HuH-7 (cell line): ENCODE data around the gene SMPD3.

Experiments used
- DNase-seq: peaks from one replicate; pipeline ENCODE4 v3.0.0; 2011; ENCODE audit warnings: low spot score

SMPD3 gene

DNA sequence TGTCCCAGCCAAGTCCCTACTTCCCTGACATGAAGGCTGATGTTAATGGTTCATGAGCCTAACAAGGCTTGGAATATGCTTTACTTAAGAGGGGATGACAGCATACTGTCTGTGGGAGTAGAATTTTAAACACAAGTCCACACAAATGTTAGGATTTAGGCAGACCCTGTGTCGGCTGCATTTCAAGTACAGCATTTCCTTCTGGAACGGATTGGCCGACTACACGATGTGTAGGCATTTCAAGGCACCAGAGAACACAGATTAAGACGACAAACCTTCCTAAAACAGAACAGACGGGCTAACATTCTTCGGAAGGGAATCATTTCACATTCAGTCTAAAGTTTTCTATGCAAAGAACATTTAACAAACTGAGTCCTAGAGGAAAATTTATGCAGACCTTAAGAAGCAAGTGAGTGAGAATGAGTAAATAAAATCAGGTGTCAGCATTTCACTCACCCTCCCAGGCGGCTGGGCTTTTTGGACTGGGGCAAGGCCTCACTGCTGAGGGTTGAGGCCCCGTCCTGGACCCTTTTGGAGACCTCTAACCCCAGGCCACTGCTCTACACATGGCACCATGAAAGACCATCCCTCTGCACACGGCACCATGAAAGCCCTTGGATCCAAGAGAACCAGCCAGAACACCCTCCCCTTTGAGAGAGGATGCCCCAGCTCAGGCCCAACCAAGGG lies 67.5 kb downstream of the SMPD3 start:
- DNase-seq, result no peak

DNA sequence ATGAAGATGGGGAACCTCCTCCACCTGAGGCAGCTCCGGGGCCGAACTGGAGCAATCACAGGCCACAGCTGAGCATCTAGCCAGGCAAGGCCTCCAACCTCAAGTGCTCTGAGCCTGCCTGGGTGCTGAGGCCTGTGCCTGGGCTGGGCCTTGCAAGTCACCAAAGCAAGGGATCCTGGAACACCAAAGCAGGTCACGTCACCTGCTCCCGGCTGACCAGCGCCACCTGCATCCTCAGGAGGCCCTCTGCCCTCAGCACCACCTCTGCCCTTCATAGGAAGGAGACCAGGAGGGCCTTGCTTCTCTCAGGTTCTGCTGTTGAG lies 68.0 kb downstream of the SMPD3 start:
- no peak for DNase-seq

DNA sequence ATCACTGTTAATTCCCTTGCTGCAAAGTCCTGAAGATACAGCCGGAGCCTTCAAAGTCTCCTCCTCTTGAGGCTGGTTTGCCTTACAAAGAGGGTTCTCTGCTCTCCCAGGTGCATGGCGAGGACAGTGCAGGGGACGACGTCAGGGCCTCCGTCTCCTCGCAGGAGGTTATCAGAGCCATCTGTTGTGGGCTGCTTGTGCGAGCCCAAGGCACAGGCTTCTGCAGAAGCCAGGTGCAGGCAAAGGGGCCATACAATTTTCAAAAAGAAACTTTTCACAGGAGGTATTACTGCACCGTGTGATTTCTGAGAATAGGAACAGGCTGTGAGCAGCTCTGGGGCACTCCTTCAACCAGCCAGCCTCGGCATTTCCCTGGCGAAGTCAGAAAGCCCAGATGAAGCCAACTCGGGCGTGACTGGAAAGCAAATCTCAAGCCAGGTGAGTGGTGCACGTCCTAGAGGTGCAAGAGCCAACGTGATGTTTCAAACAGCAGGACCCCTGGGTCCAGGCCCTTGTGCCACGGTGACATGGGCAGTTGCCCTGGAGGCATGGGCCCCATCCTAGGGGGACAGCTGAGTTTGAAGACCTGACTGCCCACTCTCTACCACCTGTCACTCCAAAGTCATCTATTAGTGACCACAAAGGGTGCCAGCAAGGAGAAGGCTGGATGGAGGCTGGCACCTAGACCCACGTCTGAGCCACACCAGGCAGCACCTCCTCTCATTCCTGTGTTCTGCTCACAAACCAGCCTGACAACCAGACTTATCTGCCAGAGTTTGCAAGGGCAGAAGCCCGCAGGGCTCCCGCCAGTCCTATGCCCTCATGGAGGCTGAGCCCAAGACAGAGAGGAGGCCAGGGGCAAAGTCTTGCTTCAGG lies 68.6 kb downstream of the SMPD3 start:
- DNase-seq, result no peak

GRCh38 chr16:68378436-68379415 lies 69.6 kb downstream of the SMPD3 start:
- no peak for DNase-seq

- DNase-seq, result no peak
Observed at GRCh38 chr16:68377667-68378393, 70.5 kb downstream of the SMPD3 start.

GRCh38 chr16:68377221-68377620 lies 71.1 kb downstream of the SMPD3 start:
- no peak for DNase-seq

DNA sequence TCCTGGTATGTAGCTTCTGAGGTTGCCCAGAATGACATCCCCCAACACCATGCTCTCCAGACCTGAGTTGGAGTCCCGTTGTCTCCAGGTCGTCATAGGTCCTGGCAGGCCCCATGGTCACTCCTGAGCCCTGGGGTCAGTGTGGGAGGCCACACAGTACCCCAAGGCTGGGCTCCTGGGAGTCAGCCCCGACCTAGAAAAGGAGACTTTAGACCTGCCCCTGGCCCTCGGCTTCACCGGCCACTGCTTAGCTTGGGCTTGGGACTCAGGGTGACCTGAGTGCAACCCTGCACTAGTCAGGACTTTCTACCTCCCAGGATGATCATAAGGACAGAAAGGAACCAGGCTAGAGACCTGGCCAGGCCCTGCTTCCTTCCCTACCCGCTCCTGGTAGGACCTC lies 71.7 kb downstream of the SMPD3 start:
- DNase-seq, result no peak

DNA sequence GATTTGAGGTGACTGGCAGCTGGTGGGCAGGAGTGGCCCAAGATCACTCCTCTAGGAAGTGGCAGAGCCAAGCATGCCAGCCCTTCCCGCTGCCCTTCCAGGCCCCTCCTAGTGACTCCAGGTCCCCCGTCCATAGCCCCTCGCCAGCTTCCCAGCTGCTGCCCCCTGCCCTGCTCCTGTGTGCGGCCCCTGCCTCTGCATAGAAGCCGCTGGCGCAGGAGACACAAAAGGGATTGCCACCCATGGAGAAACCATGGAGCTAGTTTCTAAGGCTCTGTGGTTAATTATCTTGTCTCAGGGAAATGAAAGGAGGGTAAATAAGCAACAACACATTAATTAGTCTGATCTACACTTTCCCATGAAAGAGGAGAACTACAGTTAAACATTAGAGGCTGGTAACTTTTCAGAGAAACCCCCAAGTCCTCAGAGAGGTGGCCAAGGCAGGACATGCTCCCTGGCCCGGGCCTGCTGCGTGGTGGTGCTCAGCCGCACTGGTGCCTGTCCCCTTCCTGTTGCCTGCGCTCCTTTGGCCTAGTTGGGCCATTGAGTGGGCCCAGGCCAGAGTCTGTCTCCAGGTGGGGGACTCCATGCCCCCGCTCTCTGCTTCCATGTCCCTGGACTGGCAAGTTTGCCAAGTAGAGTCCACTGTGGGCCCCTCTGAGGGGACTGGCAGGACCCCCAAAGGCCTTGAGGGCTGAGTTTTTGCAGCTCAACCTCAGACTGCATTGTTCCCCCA lies 72.3 kb downstream of the SMPD3 start:
- no peak for DNase-seq

- no peak for DNase-seq
Observed at GRCh38 chr16:68374961-68375660, 73.2 kb downstream of the SMPD3 start.

- no peak for DNase-seq
Observed at GRCh38 chr16:68374246-68374805, 74.0 kb downstream of the SMPD3 start.

DNA sequence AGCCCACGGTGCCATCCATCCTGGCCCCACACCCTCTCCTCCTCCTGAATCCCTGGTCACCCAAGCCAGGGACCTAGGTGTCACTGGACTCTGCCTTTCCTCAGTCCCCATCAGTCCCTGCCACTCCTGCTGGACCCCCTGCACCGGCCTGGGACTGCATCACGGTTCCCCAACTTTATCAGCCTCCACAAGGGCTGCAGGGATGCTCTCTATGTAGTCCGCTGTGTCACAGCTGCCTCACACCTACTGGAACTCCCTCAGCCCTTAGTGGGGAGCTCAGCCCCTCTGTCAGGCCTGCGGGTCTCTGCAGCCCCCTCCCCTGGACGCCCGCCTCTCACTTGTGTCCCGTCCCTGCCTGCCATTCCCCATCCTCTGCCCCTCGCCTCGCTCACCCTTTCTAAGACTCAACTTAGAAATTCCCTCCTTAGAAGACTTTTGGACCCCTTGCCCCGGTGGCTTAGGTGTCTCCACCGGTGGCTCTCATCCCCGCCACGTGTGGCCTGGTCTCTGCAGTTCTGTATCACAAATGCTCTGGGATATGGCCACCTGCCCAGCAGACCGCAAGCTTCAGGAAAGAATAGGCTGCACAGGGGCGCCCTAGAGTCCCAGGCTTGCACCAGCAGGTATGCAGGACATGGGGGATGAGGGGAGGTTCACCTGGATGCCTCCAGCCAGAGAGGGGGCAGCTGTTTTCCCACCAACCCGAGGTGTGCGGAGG lies 74.6 kb downstream of the SMPD3 start:
- DNase-seq, result no peak

- no peak for DNase-seq
Observed at GRCh38 chr16:68372806-68373205, 75.5 kb downstream of the SMPD3 start.

- no peak for DNase-seq
Observed at GRCh38 chr16:68372381-68372720, 76.0 kb downstream of the SMPD3 start.

GRCh38 chr16:68371706-68372380 lies 76.5 kb downstream of the SMPD3 start:
- no peak for DNase-seq

DNA sequence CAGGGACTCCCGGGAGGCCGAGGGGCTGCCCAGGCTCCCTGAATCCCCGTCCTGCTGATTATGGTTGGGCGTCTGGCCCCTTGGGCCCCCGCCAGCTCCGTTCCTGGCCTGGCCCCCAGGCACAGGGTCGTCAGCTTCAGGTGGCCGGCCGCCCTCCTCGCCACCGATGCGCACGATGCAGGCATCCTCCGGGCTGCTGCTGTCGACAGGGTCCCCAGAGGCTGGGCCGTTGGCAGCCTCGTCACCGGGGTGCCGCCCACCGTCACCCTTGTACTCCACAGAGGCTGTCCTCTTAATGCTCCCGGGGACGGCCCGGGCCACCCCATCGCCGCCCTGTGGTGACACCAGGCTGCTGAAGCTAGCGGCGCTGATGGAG lies 77.0 kb downstream of the SMPD3 start:
- DNase-seq, result no peak

DNA sequence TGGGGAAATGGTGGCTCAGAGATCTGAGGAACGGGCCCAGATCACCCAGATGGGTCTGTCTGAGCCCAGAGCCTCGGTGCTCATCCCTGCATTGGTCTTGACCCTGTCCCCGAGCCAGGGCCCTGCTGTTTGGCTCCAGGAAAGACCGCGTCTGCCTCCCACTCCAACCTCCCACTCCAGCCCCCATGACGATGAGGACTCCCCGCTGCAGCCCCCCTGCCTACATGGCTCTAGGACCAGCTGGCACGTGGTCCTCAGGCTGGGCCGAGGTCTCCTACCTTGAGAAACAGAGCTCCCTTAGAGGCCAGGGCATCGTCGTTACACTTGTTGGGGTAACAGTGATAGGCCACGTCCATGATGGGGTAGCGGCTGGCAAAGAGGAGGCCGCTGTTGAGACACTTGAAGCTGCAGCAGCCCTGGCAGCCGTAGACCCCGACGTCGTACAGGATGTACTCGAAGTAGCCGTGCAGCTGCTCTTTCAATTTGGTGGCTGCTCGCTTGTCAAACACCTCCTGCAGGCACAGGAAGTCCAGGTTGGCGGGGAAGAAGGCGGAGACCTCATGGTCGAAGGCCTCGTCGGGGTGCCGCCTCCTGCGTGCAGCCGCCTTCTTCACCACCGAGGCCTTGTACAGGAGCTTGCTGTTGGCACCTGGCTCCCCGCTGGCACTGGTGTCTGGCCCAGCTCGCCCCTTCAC lies 77.6 kb downstream of the SMPD3 start:
- DNase-seq, result no peak

GRCh38 chr16:68369697-68370580 lies 78.4 kb downstream of the SMPD3 start:
- DNase-seq, result no peak
